Activated CD8-positive, alpha-beta T cell treated with anti-CD3 and anti-CD28 coated beads for 36 hours (primary cell): ENCODE results near the gene PRPF39. TPM values are rescaled to one million over a fixed set of nuclear protein-coding genes. Genes with fewer than 3 reads are reported as not detected.

Experiments
- ATAC-seq: fragments of 200-7000 bp; cut with Tn5 transposase; one replicate; pipeline ENCODE4 v1.10.0; 2021; ENCODE audit warnings: mild to moderate bottlenecking, moderate library complexity
- CTCF ChIA-PET: fragments of 350-600 bp; sonication (Branson Sonifier 250); formaldehyde crosslinking; loops from one replicate; lab custom pipeline; 2021; ENCODE audit warnings: antibody characterized with exemption; lab: Charles Lee
- POLR2A ChIA-PET: fragments of 350-600 bp; sonication (Branson Sonifier 250); formaldehyde crosslinking; loops from one replicate; lab custom pipeline; 2021; ENCODE audit warnings: antibody characterized with exemption; lab: Charles Lee
- DNase-seq: peaks from one replicate; pipeline ENCODE4 v3.0.0-alpha.2; 2020
- H3K27ac Mint-ChIP-seq: one replicate; pipeline ENCODE4 v1.8.0; 2021; ENCODE audit warnings: mild to moderate bottlenecking, mixed read lengths
- H3K27me3 Mint-ChIP-seq: one replicate; pipeline ENCODE4 v1.8.0; 2021; ENCODE audit warnings: mixed read lengths
- H3K36me3 Mint-ChIP-seq: one replicate; pipeline ENCODE4 v1.8.0; 2021; ENCODE audit warnings: low read depth, mixed read lengths
- H3K4me1 Mint-ChIP-seq: one replicate; pipeline ENCODE4 v1.8.0; 2021; ENCODE audit warnings: low read depth, mixed read lengths
- H3K4me3 Mint-ChIP-seq: one replicate; pipeline ENCODE4 v1.8.0; 2021; ENCODE audit warnings: mild to moderate bottlenecking, moderate library complexity, mixed read lengths
- H3K9me3 Mint-ChIP-seq: one replicate; pipeline ENCODE4 v1.8.0; 2021; ENCODE audit warnings: mixed read lengths
- CTCF ChIP-seq: fragments of 200-600 bp; IDR thresholded peaks from one replicate; pipeline ENCODE4 v1.8.0; 2022; ENCODE audit warnings: antibody characterized with exemption, mild to moderate bottlenecking
- intact Hi-C: fragments of 100-400 bp; cut with micrococcal nuclease; formaldehyde crosslinking; loops from one replicate; pipeline ENCODE4 v1.10.0; 2022
- total RNA-seq, 2 experiments: library from RNA; stranded (reverse); gene quantifications; one replicate each; pipeline ENCODE4 v1.2.3, GENCODE V29; 2021

The PRPF39 gene
- total RNA-seq, 2 experiments from 2014 or later = 45.7 to 48.3 TPM

- Mint-ChIP-seq H3K9me3 (no peaks in the 10 kb centered on the region), H3K27ac (no peak overlapping the region), H3K27me3 (no peaks in the 10 kb centered on the region), H3K4me1 (no peaks in the 10 kb centered on the region), H3K4me3 (no peak overlapping the region), H3K36me3 (peaks cover 6% of the 10 kb centered on the region)
- ATAC-seq (no peak), DNase-seq (no peak)
- intact Hi-C loops = no loop called here
- CTCF ChIA-PET = interaction anchor here (1.3 kb wide), 1 partner anchor 220 kb away, joined by 3 read pairs; no protein-coding TSS in a partner anchor
- POLR2A ChIA-PET = no interaction called here
- TF ChIP-seq CTCF = no peak
These were observed 17.2 kb upstream of the PRPF39 start for GRCh38 chr14:45066667-45067066.

GRCh38 chr14:45068396-45068795, 15.5 kb upstream of the PRPF39 start:
- DNase-seq (no peak), ATAC-seq (no peak)
- no peaks in the 10 kb centered on the region for H3K9me3 Mint-ChIP-seq
- no peak for TF ChIP-seq CTCF
- ChIA-PET CTCF (no interaction called here), POLR2A (no interaction called here)
- no peak overlapping the region for H3K27ac Mint-ChIP-seq
- H3K4me3 Mint-ChIP-seq = no peak overlapping the region
- intact Hi-C loops = no loop called here
- H3K4me1 Mint-ChIP-seq = no peaks in the 10 kb centered on the region
- H3K27me3 Mint-ChIP-seq = no peaks in the 10 kb centered on the region
- H3K36me3 Mint-ChIP-seq = peaks cover 2% of the 10 kb centered on the region

- Mint-ChIP-seq H3K4me1 (no peaks in the 10 kb centered on the region), H3K36me3 (peaks cover 2% of the 10 kb centered on the region), H3K27ac (no peak overlapping the region), H3K27me3 (no peaks in the 10 kb centered on the region), H3K9me3 (no peaks in the 10 kb centered on the region), H3K4me3 (no peak overlapping the region)
- ChIA-PET POLR2A (no interaction called here), CTCF (no interaction called here)
- TF ChIP-seq CTCF = no peak
- ATAC-seq (no peak), DNase-seq (no peak)
- intact Hi-C loops = no loop called here
These were observed 13.7 kb upstream of the PRPF39 start for GRCh38 chr14:45070215-45070614.

GRCh38 chr14:45072126-45072525, 11.8 kb upstream of the PRPF39 start:
- ChIA-PET CTCF (interaction anchor here (1.4 kb wide), 1 partner anchor 11 kb away, joined by 4 read pairs; no protein-coding TSS in a partner anchor), POLR2A (no interaction called here)
- intact Hi-C loops = no loop called here
- Mint-ChIP-seq H3K4me3 (no peak overlapping the region), H3K36me3 (peaks cover 2% of the 10 kb centered on the region), H3K4me1 (no peaks in the 10 kb centered on the region), H3K9me3 (no peaks in the 10 kb centered on the region), H3K27me3 (no peaks in the 10 kb centered on the region), H3K27ac (no peak overlapping the region)
- DNase-seq = no peak
- no peak for ATAC-seq
- TF ChIP-seq CTCF = no peak

- H3K9me3 Mint-ChIP-seq = no peaks in the 10 kb centered on the region
- CTCF ChIA-PET = no interaction called here
- ATAC-seq (no peak), DNase-seq (no peak)
- H3K4me1 Mint-ChIP-seq = no peaks in the 10 kb centered on the region
- intact Hi-C loops = no loop called here
- H3K27me3 Mint-ChIP-seq = no peaks in the 10 kb centered on the region
- no peak for TF ChIP-seq CTCF
- POLR2A ChIA-PET = interaction anchor here (0.6 kb wide), 1 partner anchor 11 kb away, joined by 4 read pairs; the partner anchor contains the start of gene PRPF39
- H3K36me3 Mint-ChIP-seq = peaks cover 2% of the 10 kb centered on the region
- H3K27ac Mint-ChIP-seq = no peak overlapping the region
- no peak overlapping the region for H3K4me3 Mint-ChIP-seq
These were observed 10.6 kb upstream of the PRPF39 start for GRCh38 chr14:45073231-45073879.
